Renal cortical epithelial cell (primary cell): ENCODE measurements around the gene WFDC8. TPM values are rescaled to one million over a fixed set of nuclear protein-coding genes. Genes with fewer than 3 reads are reported as not detected.

Experiments used
- DNase-seq: peaks from one replicate; pipeline ENCODE4 v3.0.0-alpha.2; 2011; ENCODE audit warnings: low read depth
- total RNA-seq: library from RNA; depleted of rRNA; stranded (reverse); fragments of >200 nt; gene quantifications from 2 replicates; pipeline ENCODE4 v1.2.3, GENCODE V29; 2014

The WFDC8 gene
- total RNA-seq, 1 donor from 2014 or later: not detected

- no peak for DNase-seq
Observed at GRCh38 chr20:45548410-45548809, 30.7 kb downstream of the WFDC8 start.

DNA sequence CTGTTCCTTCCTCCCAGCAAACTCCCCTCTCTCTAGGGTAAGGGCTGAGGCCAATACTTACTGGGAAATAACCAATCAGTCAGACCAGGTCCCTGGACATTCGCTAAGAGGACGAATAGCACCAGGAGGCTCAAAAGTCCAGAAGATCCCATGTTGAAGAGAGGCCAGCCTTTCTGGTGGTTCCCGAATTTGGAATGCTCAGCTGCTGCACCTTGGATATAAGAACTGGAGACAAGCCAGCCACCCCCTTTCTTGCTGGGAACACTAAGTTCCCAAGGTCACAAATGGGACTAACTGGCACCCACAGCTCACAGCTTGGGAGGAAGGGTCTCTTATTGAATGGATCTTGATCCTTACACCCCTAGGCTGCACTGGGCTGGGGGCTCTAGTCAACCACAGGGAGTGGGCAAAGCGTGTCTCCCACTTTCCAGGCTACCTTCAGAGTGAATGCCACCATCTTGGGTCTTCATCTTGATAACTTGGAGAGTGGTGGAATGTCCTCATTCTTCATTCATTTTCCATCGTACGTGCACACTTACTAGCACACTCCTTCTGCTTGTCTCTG lies 31.8 kb downstream of the WFDC8 start, which contains the start of gene EPPIN:
Gene EPPIN, minus strand, starts transcription at position 196 of the 565 bp plus-strand sequence. Its CDS starts 44 bp downstream, at position 152.
- DNase-seq: no peak

DNA sequence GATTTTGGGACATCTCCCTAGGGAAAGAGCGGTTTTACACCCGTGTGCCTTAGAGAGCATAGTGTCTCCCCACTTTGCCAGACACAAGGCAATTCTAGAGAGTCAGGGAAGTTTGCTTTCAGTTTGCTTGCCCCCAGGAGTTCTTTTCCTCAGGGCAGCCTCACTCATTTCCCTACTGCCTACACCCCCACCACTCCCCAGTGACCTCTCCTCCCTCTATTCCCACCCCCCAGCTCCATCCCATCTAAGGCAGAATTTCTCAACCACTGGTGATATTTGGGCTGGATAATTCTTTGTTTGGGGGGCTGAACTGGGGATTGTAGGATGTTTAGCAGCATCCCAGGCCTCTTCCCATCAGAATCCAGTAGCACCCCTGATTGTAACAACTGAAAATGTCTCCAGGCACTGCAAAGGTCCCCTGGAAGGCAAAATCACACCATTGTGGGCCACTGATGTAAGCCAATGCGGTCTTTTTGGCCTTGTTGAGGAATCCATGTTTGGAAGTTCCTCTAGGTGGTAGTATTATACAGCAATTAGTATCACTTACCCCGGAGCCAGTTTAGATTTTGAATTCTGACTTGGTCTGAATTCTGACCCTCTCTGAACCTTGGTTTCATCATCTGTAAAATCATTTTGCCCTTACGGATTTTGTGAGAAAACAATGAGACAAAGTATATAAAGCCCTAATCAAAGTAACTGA lies 33.2 kb downstream of the WFDC8 start:
- peak; percentile 30 for DNase-seq

- no peak for DNase-seq
Observed at GRCh38 chr20:45545351-45545750, 33.7 kb downstream of the WFDC8 start.

- DNase-seq: no peak
Observed at GRCh38 chr20:45539382-45539781, 39.7 kb downstream of the WFDC8 start, which contains the start of gene WFDC6. Gene WFDC6, minus strand, starts transcription at chr20:45539482. Its CDS starts 75 bp downstream, at chr20:45539407.

DNA sequence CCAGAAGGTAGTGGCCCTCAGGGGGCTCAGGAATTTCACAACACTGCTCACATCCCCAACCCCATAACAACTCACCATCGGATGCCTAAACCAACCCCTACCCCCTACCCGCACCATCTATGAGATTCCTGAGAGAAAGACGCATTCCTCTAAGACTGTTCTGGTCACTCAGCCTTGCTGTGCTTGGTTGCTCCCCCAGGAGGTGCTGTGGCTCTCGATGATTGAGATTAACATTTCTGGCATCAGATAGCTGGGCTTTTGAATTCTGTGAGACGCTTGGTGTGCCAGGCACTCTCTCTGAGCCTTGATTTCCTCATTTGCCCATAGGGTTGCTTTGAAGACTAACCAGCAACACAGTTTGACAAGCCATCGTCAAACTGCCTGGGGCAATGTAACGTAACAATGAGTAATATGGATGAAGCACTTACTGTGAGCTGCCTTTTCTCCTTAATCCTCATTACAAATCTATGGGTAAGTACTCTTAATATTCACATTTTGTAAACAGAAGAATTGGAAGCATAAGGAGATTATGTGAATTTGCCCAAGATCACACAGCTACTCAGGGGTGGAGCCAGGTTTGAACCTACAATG lies 40.8 kb downstream of the WFDC8 start:
- DNase-seq: no peak

- no peak for DNase-seq
Observed at GRCh38 chr20:45527294-45527693, 51.8 kb downstream of the WFDC8 start.

GRCh38 chr20:45523821-45524220 lies 55.3 kb downstream of the WFDC8 start:
- DNase-seq: no peak

DNA sequence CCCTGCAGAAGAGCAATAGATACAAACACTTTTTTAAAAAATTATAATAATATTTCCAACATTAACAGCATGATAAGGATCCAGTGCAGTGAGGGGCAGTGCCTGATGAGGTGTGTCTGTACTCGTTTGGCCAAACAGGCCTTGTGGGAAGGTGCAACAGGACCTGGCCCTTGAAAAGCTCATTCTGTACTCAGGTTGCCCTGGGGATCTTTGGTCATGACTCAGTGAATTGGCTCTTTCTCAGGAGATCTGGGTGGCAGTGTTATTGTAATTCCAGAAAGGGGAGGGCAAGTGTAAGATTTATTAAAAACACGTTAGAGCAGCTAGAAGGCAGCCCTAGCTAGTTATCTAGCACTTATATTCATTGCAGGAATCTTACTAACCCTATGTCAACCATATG lies 60.8 kb downstream of the WFDC8 start:
- peak; percentile 85 for DNase-seq

DNA sequence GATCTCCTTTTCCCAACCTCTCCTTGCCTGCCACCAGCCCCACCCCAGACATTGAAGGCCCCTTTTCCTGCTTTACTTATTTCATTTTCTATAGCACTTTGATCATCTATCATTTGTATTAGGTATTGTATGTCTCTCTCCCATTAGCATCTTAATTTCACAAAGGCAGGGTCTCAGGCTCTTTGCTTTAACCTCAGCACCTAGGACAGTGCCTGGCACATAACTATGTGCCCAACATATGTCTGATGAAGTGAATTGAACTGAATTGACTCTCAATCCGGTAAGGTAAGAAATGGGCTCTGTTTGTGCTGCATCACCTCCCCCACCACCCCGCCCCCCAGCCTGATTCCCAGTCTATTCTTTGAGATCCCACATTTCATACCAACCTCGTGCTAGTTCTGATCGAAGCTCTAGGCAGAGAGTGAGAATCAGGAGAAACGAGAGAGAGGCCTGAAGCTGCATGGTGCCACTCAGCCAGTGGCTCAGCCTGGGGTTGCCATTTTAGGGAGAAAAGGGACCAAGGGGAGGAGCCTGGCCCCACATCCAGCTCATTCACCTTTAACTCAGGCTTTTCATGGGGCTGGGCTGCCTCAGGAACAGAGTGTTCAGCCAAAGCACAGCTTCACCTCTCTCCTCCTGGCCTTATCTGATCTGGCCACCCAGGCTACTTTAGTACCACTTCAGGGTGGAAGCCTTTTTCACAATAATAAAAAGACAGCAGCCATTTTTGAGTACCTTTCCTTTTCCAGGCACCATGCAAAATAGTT lies 63.8 kb downstream of the WFDC8 start, which contains the start of gene SPINT3:
Gene SPINT3, minus strand, starts transcription at position 476 of the 767 bp plus-strand sequence. Its CDS starts 14 bp downstream, at position 462.
- no peak for DNase-seq

- peak; percentile 28 for DNase-seq
Observed at GRCh38 chr20:45510242-45510862, 68.7 kb downstream of the WFDC8 start.

GRCh38 chr20:45509091-45509490 lies 70.0 kb downstream of the WFDC8 start:
- no peak for DNase-seq

GRCh38 chr20:45508068-45508886 lies 70.8 kb downstream of the WFDC8 start:
- no peak for DNase-seq

- no peak for DNase-seq
Observed at GRCh38 chr20:45507011-45507820, 71.9 kb downstream of the WFDC8 start.

GRCh38 chr20:45506398-45506797 lies 72.7 kb downstream of the WFDC8 start:
- no peak for DNase-seq

GRCh38 chr20:45503403-45503802 lies 75.7 kb downstream of the WFDC8 start:
- DNase-seq: no peak

GRCh38 chr20:45502561-45502960 lies 76.5 kb downstream of the WFDC8 start:
- DNase-seq: no peak
